Raji (cell line): Measurements from ENCODE around the gene SMOC1.

ENCODE experiments used
- POLR2A ChIP-seq: IDR thresholded peaks from 2 replicates; pipeline ENCODE4 v1.6.1; 2011; ENCODE audit warnings: low read depth, low read length, control low read depth; ENCODE audit not compliant: insufficient read depth

SMOC1 gene

GRCh38 chr14:70064136-70064865 is 185.1 kb downstream of the SMOC1 start:
- no peak for TF ChIP-seq POLR2A

DNA sequence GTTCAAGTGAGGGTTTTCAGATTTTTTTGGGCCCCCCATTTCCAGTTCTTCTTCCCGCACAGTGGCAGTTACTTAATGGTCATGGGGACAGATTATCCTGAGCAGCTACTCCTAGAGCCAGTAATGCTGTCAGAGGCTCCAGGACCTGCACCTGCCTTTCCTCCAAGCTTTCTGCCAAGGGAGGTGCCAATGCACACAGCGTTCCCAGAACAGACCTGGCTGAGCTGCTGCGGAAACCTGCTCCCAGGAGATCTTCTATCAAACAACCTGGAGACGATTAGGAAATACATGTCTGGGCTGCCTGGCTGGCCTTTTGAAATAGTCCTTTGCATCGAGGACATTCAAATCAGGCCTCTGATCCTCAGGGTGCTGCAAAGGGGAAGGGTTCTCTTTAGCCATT is 188.6 kb downstream of the SMOC1 start:
- TF ChIP-seq POLR2A = no peak

DNA sequence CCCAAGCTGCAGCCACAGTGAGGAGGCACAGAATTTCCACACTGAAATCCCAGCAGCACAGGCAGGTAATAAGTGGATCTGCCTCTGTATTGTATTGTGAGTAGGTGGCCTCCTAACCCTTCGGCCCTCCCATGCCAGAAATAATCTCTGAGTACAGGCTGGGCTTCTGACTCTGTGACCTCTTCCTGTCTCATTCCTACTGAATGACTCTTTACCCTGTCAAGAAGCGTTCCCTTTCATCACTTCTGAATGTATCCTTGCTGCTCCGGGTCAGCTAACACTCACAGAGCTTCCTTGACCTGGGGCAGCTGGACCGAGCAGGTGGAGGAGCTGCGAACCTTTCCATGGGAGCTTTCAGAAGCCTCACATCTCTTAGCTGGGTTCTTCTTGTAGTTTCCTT is 190.0 kb downstream of the SMOC1 start:
- no peak for TF ChIP-seq POLR2A

- TF ChIP-seq POLR2A = no peak
These were observed 194.8 kb downstream of the SMOC1 start for GRCh38 chr14:70073924-70074566.

DNA sequence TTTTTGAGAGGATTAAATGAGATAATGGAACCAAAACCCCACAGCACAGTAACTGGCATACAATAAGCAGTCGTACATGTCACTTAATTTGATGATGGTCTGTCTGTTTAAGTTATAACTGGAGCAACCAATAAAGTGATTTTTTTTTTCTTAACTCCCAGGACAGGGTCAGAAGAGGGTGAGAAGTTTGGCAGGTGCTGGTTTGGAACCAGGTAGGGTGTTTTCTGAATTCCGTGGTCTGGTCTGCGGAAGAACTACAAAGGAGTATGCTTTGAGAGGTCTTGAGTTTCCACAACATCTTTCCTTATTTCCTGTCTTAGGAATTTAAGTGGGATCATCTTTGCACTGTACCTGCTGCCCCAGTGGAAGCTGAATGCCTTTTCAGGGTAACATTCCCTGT is 197.8 kb downstream of the SMOC1 start:
- TF ChIP-seq POLR2A = no peak

- no peak for TF ChIP-seq POLR2A
These were observed 198.5 kb downstream of the SMOC1 start for GRCh38 chr14:70077720-70078119.

- no peak for TF ChIP-seq POLR2A
These were observed 199.1 kb downstream of the SMOC1 start for GRCh38 chr14:70078329-70078728.

DNA sequence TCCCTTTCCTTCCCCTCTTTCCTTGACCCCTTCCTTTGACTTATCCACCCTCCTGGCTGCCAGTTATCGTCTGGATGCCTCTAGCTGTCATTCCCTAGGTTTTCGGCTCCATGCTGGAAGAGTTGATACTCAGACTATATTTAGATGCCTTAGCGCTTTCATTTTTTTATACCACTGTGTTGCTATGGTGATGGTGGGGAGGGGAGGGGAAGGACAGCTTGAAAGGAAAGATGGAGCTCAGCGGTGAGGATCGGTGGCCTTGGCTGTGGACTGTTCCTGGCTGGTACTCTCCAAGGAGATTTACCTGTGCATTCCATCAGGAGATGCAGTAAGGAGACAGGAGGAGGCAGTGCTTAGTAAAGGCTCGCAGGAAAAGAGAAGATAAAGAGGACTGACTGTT is 200.9 kb downstream of the SMOC1 start:
- TF ChIP-seq POLR2A = no peak
